GM12874 (cell line): ENCODE measurements around the gene CCNDBP1.

Source experiments
- TF ChIP-seq, protein P1 (sequence below): IDR thresholded peaks from 2 replicates; pipeline ENCODE4 v1.5.1; 2011; ENCODE audit warnings: low read depth, mild to moderate bottlenecking, control low read depth, low read length, moderate library complexity; ENCODE audit not compliant: insufficient read depth

The CCNDBP1 gene

DNA sequence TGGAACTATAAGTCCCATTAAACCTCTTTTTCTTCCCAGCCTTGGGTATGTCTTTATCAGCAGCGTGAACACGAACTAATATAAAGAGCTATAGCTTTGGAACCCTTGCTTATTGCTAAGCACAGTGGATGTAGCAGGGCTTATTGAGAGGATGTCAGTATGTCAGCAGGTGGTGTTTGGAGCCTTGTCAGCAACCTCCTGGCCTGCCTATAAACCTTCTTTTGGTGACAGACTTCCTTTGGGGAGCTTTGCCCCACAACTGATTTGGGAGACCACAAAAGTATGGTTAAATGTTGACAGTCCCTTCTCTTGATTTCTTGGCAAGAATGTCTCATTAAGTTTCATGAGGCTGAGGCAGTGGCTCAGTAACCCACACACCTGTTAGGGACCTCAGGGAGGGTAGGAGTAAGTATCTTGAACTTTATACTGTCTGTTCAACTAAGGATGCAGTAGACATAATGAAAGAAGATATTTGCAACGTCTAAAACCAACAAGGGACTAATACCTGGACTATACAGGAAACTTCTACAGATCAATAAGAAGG is 14.8 kb downstream of the CCNDBP1 start:
- TF ChIP-seq, protein P1, sequence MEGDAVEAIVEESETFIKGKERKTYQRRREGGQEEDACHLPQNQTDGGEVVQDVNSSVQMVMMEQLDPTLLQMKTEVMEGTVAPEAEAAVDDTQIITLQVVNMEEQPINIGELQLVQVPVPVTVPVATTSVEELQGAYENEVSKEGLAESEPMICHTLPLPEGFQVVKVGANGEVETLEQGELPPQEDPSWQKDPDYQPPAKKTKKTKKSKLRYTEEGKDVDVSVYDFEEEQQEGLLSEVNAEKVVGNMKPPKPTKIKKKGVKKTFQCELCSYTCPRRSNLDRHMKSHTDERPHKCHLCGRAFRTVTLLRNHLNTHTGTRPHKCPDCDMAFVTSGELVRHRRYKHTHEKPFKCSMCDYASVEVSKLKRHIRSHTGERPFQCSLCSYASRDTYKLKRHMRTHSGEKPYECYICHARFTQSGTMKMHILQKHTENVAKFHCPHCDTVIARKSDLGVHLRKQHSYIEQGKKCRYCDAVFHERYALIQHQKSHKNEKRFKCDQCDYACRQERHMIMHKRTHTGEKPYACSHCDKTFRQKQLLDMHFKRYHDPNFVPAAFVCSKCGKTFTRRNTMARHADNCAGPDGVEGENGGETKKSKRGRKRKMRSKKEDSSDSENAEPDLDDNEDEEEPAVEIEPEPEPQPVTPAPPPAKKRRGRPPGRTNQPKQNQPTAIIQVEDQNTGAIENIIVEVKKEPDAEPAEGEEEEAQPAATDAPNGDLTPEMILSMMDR: no peak

DNA sequence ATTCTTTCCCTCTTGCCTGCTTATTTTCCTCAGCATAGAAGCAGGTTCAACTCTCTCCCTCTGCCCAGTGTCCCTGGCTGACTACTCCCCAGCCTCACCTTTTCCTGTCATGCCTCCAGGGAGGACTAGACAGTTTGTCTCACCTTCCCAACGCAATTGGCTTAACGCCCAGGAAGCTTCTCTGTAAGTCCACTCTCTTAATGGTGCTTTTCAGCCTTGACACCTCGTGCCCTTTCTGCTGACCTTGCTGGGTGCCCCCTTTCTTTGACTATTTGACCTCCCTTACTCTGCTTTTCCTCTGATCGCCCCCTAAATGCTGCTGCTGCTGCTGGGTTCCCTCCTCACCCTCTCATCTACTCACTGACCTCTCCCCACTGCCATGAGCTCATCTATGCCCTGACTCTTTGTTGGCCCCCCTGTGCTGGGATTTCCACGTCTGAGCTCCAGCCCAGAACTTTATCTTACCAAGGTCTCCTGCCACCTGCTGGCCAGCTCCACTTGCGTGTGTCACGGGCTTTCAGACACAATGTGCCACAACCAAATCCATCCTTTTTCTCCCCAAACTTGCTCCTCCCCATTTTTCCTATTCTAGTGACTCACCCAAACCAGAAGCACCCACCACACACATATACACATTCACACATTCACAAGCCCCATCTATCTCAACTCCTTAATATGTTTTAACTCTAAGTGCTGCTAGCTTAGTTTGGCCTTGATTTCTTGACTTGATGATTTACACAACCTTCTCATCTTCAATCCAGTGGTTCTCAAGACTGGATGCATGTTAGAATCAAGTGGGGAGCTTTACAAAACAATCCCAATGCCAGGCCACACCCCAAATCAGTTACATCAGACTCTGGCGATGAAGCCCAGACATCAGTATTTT is 19.1 kb downstream of the CCNDBP1 start:
- TF ChIP-seq, protein P1: peak; percentile 76

DNA sequence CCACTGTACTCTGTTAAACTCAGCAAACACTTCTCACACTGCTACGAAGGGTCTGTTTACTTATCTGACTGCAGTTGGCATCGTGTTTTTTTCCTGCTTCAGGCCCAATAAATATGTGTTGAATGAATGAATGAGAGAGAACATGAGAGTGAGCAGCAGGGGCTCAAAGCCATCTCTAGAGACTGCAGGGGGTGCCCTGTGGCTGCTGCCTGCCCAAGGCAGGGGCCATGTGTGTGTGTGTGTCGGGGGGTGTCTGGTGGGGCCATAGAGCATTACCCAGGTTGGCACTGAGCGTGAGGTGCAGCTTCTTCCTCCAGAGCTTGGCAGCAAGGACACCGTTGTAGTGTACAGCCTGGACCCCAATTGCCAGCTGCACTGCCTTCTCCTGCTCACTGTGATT is 20.9 kb downstream of the CCNDBP1 start:
- TF ChIP-seq, protein P1: no peak

DNA sequence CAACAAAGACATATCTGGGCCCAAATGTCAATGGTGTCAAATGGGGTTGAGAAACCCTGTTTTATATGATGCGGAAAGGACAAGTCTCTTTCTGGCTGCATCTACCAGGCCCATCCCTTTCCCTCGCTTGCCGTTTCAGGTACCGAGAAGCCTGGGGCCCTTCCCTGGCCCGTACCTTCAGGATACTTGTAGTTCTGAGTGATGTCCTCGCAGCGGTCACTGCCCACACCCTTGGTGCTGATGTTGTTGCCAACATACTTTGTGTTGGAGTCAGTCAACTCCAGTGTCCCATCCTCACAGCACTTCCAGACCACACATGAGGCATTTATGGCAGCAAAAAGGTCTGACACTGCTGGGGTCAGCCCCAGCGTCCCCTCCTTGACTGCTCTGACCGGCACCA is 21.8 kb downstream of the CCNDBP1 start:
- TF ChIP-seq, protein P1: no peak

DNA sequence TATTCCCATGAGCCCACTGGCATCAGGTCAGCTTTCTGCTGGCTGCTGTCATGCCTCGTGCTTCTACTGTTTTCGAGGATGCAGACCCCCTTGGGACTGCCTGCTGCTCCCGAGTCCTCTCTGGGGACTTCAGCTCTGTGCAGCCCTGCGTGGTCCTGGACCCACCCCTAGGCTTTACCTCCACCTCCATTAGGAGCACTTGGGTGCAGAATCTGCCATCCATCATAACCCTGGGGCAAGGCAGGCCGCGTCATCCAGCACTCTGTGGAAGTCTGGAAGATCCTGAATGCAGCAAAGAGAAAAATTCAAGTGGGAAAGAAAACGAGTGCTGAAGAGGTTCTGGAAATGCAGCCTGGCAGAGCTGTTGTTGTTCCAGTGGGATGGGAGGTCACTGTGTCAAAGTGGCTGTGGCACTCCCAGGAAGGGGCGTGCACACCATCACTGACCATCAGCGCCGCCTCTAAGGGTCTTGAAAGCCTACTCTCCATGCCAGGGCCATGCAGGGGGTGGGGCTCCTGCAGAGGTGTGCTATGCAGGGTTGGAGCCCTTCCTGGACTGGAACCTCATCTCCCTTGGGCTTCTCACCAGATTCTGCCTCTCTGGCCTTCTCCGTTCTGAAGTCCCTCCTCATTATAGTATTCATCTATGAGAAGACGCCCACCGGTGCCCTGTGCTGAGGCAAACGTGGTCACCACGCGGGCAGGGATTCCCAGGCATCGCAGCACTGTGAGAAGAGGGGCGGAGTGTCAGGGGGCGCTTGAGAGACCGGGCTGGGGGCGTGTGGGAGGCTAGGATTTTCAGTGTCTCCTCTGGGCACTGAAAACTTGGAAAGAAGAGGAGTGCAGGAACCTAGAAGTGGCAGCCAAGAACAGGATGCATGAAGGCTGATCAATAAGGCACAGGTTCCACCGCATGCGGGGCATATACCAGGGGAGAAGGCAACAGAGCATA is 23.1 kb downstream of the CCNDBP1 start:
- TF ChIP-seq, protein P1: no peak

DNA sequence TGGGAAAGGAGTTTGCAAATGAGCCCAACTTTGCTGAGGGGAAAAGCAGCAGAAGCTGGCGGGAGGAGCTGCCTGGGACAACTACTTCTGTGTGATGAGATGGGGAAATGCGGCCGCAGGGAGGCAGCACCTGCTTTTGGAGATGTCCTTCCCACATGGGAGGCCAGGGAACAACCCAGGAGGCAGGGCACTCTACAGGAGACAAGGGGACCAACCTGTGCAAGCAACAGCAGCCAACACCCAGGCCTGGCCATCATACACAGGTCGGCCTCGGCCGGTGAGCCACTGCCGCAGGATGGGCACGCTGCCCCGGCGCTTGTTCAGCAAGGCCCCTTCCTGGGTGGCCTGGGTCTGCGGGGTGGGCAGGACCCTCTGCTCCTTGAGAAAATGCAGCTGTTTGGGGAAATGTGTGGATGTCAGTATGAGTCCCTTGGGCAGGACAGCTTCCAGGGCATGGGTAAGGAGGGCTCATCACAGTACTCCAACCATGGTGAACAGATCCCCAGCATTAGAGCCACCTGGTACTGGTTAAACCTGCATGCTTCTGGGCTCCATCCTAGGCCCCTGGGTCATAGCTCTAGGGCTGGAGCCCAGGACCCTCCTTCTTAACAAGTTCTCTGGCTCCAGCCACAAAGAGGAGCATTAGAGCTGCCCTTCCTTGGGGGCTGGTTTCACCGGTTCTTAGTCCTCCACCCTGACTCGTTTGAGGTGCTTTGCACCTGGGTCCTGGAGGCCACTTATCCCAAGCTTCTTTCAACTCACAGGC is 24.0 kb downstream of the CCNDBP1 start:
- TF ChIP-seq, protein P1: no peak
